IPS-18a (cell line): ENCODE data around the gene BMI1.
A peak's percentile ranks its signal among the peaks of the same experiment; 100 is the strongest.
"Not testable (repeated sequence)": the region's sequence is repeated elsewhere in the genome, so short reads cannot be mapped to it uniquely, and the experiment has no call there.

Source experiments
- H3K27ac ChIP-seq: one replicate; pipeline ENCODE4 v1.5.1; 2013; ENCODE audit warnings: low read length
- H3K27me3 ChIP-seq: one replicate; pipeline ENCODE4 v1.6.1; 2013; ENCODE audit warnings: mild to moderate bottlenecking, low read length; ENCODE audit not compliant: control insufficient read depth, insufficient read depth
- H3K36me3 ChIP-seq: one replicate; pipeline ENCODE4 v1.6.1; 2013; ENCODE audit warnings: low read depth, low read length; ENCODE audit not compliant: control insufficient read depth
- H3K4me1 ChIP-seq: one replicate; pipeline ENCODE4 v1.6.1; 2013; ENCODE audit warnings: low read depth, low read length; ENCODE audit not compliant: control insufficient read depth
- H3K4me3 ChIP-seq: one replicate; pipeline ENCODE4 v1.5.1; 2013; ENCODE audit warnings: low read length
- H3K9ac ChIP-seq: one replicate; pipeline ENCODE4 v1.6.1; 2013; ENCODE audit warnings: mild to moderate bottlenecking, low read length, moderate library complexity
- H3K9me3 ChIP-seq: one replicate; pipeline ENCODE4 v1.6.1; 2013; ENCODE audit warnings: low read depth, low read length; ENCODE audit not compliant: control insufficient read depth

Gene BMI1

DNA sequence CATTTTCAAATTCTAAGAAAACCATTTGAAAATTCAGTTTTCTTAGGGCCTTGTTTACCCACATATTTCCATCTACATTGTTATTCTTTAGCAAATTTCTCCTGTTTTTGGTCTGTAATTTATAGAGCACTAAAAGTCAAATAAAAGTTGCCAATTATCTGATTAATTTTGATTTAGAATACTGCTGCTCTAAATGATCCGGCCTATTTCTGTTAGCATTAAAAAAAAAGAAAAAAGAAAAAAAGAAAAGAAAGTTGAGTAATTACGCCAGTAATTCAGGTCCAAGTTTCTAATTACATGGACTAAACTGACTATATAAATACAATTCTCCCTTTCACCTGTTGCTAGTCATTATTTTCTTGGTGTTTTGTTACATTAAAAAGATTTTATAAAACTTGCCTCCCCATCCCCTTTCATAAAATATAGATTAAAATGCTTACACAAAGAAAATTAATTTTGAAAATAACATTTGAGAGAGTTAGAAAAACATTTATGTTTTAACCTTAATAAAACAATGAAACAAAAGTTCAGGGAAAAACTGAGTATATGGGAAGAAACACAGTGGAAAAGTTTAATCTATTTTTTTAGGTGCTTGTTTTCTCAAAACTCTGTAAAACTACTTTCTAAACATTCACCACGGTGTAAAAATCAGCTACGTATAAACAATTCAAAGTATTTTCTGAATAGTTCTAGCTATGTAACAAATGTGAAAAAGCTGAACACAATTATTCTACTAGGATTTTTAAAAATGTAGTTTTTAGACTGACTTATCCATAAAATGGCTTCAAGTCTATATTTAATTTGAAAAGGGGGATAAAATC lies 11.5 kb upstream of the BMI1 start:
- peaks cover 15% of the 10 kb centered on the region for H3K27me3 ChIP-seq
- H3K4me1 ChIP-seq, result no peaks in the 10 kb centered on the region
- H3K9ac ChIP-seq, result no peak overlapping the region
- no peaks in the 10 kb centered on the region for H3K36me3 ChIP-seq
- H3K27ac ChIP-seq, result no peak overlapping the region
- H3K4me3 ChIP-seq, result no peak overlapping the region
- no peaks in the 10 kb centered on the region for H3K9me3 ChIP-seq

DNA sequence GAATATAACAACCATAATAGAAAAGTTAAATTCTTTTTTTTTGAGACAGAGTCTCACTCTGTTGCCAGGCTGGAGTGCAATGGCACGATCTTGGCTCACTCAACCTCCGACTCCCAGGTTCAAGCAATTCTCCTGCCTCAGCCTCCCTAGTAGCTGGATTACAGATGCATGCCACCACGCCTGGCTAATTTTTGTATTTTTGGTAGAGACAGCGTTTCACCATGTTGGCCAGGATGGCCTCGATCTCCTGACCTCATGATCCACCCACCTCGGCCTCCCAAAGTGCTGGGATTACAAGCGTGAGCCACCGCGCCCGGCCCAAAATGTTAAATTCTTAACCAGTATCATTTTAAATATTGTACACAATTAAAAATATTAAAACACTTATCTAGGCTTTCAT lies 10.9 kb upstream of the BMI1 start:
- not testable (repeated sequence) for H3K9me3 ChIP-seq, H3K4me3 ChIP-seq, H3K9ac ChIP-seq, H3K36me3 ChIP-seq, H3K27ac ChIP-seq, H3K4me1 ChIP-seq
- peaks cover 22% of the 10 kb centered on the region for H3K27me3 ChIP-seq

DNA sequence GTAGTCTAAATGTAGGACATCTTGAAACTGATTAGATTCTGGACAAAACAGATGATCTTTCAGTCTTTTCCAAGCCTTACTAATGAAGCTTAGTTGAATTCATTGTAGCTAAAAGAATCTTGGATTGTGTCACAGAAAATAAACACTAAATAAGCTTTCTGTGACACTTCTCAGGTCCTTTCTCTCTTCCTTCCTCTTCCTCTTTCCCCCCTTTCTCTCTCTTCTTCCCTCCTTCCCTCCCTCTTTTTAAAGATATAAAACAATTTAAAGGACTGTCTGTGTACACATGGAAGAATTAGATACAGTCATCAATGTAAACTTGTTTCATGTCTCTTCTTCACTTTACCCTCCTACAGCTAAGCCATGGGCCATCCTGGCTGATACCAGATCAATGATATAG lies 10.0 kb upstream of the BMI1 start:
- Histone ChIP-seq H3K4me1 (peaks cover 10% of the 10 kb centered on the region), H3K36me3 (no peaks in the 10 kb centered on the region), H3K9ac (no peak overlapping the region), H3K4me3 (no peak overlapping the region), H3K27me3 (peaks cover 30% of the 10 kb centered on the region), H3K27ac (no peak overlapping the region), H3K9me3 (no peaks in the 10 kb centered on the region)

GRCh38 chr10:22314852-22315251 lies 6.0 kb upstream of the BMI1 start:
- H3K4me3 ChIP-seq, result no peak overlapping the region
- no peaks in the 10 kb centered on the region for H3K9me3 ChIP-seq
- H3K36me3 ChIP-seq, result no peaks in the 10 kb centered on the region
- no peak overlapping the region for H3K27ac ChIP-seq
- peaks cover 33% of the 10 kb centered on the region for H3K4me1 ChIP-seq
- no peak overlapping the region for H3K9ac ChIP-seq
- H3K27me3 ChIP-seq, result peaks cover 64% of the 10 kb centered on the region

- H3K4me3 ChIP-seq, result peak overlapping the region; percentile 91
- H3K36me3 ChIP-seq, result no peaks in the 10 kb centered on the region
- peak overlapping the region; percentile 24 for H3K9ac ChIP-seq
- no peaks in the 10 kb centered on the region for H3K9me3 ChIP-seq
- peaks cover 69% of the 10 kb centered on the region for H3K27me3 ChIP-seq
- no peak overlapping the region for H3K27ac ChIP-seq
- H3K4me1 ChIP-seq, result peaks cover 37% of the 10 kb centered on the region
These were observed 5.2 kb upstream of the BMI1 start for GRCh38 chr10:22315455-22316285.

DNA sequence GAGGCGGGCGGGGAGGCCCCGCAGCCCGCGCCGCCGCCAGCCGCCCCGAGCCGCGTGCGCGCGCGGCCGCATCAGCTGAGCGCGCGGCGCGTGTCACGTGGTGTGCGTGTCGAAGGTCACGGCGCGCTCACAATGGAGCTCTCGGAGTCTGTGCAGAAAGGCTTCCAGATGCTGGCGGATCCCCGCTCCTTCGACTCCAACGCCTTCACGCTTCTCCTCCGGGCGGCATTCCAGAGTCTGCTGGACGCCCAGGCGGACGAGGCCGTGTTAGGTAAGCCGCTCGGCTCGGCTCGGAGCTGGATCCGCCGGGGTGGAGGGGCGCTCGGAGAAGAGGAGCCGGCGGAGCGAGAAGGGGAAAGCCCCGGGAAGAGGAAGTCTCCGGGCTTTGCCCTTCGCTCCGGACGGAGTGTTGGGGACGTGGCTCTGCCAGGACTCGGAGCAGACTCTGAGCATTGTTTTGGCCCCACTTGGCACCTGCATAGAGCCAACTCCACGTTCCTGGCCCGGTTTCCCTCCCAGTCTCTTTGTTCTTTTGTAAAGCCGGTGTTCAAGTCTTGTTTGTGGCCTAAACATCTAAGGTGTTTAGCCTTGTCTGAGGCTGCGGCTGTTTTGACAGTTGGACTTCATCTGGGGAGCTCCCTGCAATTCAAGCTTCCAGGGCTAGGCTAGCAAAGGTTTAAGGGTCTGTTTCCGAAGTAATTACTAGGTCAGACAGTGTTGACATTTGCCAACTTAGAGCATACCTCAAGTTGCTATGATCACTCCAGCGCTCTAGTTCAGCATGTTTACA lies 4.4 kb upstream of the BMI1 start, which contains the start of gene COMMD3:
Gene COMMD3, plus strand, starts transcription at position 103 of the 790 bp plus-strand sequence. Its CDS starts 30 bp downstream, at position 133.
- Histone ChIP-seq H3K9me3 (no peaks in the 10 kb centered on the region), H3K4me3 (peak within 1 kb of the TSS; percentile 91), H3K4me1 (peaks cover 37% of the 10 kb centered on the region), H3K27me3 (peaks cover 69% of the 10 kb centered on the region), H3K9ac (peak within 1 kb of the TSS; percentile 50), H3K36me3 (no peaks in the 10 kb centered on the region), H3K27ac (no peak within 1 kb of the TSS)

DNA sequence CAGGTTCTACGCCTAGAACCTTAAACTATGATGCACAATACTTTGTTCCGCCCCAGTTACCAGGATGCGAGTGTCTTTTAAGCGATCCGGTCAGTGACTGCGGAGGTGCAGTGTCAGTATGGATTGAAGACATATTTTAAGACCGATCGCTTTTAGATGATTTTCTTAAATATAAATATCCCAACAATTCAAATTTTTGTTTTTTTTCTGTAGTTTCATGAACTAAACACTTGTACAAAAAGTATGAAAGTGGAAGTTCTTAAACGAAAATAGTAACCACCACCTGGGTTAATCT lies 3.9 kb upstream of the BMI1 start:
- Histone ChIP-seq H3K4me3 (peak overlapping the region; percentile 91), H3K36me3 (no peaks in the 10 kb centered on the region), H3K27me3 (peaks cover 72% of the 10 kb centered on the region), H3K27ac (no peak overlapping the region), H3K4me1 (peaks cover 37% of the 10 kb centered on the region), H3K9me3 (no peaks in the 10 kb centered on the region), H3K9ac (peak overlapping the region; percentile 50)

- Histone ChIP-seq H3K4me3 (no peak overlapping the region), H3K9ac (no peak overlapping the region), H3K27ac (no peak overlapping the region), H3K36me3 (no peaks in the 10 kb centered on the region), H3K27me3 (peaks cover 80% of the 10 kb centered on the region), H3K9me3 (no peaks in the 10 kb centered on the region), H3K4me1 (peaks cover 44% of the 10 kb centered on the region)
These were observed 2.9 kb upstream of the BMI1 start for GRCh38 chr10:22317771-22318565.

DNA sequence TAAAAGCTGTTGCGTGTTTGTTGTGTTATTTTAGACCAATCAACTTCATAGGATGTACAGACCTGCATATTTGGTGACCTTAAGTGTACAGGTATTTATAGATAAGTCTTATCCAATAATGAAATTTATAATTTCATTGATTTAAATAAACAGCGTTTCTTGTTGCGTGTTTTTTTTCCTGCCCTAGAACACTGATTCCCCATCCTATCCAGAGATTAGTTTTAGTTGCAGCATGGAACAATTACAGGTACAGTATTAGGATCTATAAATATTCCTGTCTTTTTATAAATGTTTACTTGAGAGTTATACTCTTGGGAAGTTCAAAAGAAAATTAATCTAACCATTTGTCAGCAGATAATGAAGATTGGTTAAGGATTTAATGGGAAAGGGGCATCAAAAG lies 2.1 kb upstream of the BMI1 start:
- H3K9me3 ChIP-seq, result no peaks in the 10 kb centered on the region
- H3K27me3 ChIP-seq, result peaks cover 80% of the 10 kb centered on the region
- H3K4me1 ChIP-seq, result peaks cover 51% of the 10 kb centered on the region
- H3K9ac ChIP-seq, result no peak overlapping the region
- no peak overlapping the region for H3K4me3 ChIP-seq
- H3K36me3 ChIP-seq, result no peaks in the 10 kb centered on the region
- H3K27ac ChIP-seq, result no peak overlapping the region

DNA sequence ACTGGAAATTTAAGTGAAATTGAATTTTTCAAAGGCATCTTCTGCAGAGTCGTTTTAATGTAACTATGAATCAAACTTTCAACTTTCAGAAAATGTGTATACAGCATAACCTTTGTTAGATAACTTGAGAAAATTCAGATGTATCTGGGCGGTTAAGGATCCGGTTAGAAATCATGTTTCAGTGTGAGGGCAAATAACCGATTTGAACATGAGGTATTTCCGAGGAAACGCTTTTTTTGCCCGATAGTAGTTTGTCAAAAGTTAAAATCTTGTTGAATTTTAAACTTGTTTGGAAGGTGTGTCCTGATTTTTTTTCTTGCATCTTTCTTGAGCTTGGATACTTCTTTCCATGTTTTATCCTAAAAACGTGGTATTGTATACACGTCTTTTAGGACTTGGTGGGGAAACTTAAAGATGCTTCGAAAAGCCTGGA lies 1.3 kb upstream of the BMI1 start:
- Histone ChIP-seq H3K27me3 (peaks cover 80% of the 10 kb centered on the region), H3K9ac (no peak overlapping the region), H3K4me3 (peak overlapping the region; percentile 48), H3K4me1 (peaks cover 59% of the 10 kb centered on the region), H3K36me3 (no peaks in the 10 kb centered on the region), H3K9me3 (no peaks in the 10 kb centered on the region), H3K27ac (no peak overlapping the region)
